Activated CD8-positive, alpha-beta memory T cell treated with anti-CD3 and anti-CD28 coated beads, Interleukin-2, amount 50 U/mL, for 24 hours (primary cell): ENCODE results near the gene GSK3A.

ENCODE experiments used
- DNase-seq: peaks from one replicate; pipeline ENCODE4 v3.0.0-alpha.2; 2020; ENCODE audit errors: extremely low read depth

Gene GSK3A

GRCh38 chr19:42226886-42227285, 15.5 kb downstream of the GSK3A start:
- DNase-seq: no peak

- no peak for DNase-seq
These were observed 16.6 kb downstream of the GSK3A start for GRCh38 chr19:42225718-42226292.

GRCh38 chr19:42224940-42225717, 17.3 kb downstream of the GSK3A start:
- no peak for DNase-seq

DNA sequence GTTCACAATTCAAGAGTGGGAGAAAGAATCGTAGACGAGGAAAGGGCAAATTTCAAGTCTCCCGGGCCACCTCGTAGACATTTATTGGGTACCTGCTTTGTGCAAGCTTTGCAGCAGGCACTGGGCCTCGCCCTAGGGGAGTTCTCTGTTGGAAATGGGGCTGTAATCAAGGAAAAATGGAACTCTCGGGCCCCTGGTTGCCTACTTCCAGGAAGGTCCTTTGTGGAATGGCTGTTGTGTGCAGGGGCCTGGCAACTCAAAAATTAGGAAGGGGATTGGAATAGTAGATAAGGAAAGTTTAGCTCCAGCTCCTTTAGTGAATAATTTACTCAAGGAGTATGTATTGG, 21.7 kb downstream of the GSK3A start:
- no peak for DNase-seq

DNA sequence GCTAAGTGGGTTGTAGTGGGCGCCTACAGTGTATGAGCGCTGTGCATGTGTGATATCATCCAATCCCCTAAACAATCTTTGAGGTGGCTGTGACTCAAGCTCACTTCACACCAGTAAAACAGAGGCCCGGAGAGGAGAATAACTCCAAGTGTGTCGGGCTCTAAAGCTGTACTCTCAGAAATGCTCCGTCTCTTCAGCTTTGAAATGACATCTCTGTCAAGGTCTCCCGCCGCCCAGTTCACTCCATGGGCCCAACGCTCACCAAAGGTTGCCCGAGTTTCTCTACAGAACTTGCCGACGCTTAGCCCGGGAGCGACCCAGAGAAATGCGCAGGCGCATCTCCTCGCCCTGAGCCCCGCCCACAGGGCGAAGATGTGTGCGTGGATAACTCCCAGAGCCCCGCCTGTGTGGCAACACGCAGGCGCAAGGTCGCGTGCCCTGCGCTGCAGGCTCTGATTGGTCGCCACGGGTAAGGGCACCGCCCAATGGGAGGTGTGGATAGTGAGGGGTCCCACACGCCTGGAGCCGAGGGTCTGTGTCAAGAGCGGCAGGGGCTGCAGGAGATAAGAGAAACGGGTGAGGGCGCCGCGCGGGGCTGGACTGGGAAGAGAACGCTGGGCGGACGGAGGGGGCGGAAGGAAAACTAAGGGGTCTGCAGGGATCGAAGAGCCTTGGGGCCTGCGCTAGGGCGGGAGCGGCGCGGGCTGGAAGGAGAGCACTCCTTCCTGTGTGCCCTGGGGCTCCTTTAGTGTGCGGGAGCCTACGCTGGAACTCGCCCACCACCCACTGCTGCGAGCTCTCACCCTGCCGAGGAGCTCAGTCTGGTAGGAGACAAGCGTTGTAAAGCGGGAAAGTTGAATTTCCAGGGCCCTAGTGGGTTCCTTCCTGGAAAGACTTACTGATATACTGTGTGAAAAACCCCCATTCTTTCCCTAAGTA, 22.3 kb downstream of the GSK3A start, which contains the start of gene ZNF526:
TSS of gene ZNF526 (plus strand) at position 501 of the 939 bp plus-strand sequence. CDS start 4,092 bp downstream, outside the sequence.
- DNase-seq: peak; percentile 90

- peak; percentile 98 for DNase-seq
These were observed 24.6 kb downstream of the GSK3A start, which contains the start of gene DEDD2 for GRCh38 chr19:42217520-42218437. DEDD2 (minus strand) TSS chr19:42217677; CDS start chr19:42217007, 670 bp downstream.

DNA sequence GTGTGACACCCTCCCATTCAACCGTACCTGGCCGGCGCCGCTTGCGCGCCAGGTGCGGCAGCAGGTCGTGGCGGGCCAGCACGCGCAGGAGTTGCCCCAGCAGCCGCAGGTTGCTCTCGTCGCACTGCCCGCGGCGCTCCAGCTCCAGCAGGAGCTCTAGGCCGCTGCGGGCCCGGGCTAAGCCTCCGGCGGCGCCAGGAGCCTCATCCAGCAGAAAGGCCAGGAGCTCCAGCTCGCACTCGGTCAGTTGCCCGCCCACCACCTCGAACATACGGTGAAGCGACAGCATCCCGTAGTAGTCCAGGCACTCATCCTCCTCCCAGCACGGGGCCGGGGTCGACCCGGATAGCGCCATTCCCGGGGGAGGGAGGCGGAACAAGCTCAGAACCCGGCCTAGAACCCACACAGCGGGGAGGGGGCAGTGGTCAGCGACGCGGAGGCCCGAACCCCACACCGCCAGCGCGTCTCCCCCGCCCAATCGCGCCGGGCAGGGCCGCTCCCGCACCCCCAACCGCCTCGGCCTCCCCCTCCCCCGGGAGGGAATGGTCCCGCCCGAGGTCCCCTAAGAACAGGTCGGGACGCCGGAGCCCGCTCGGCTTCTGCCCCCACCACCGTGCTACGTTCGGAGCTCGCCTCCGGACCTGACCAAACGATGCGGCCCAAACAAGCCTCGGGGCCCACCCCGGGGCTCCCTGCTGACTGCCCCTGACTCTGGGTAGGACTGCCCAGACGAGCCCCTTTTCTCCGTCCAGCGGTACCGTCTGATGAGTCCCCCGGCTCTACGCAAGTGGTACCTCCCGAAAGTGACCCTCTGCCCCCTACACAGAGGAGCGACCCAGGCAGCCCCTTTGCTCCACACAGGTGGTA, 25.5 kb downstream of the GSK3A start:
- DNase-seq: no peak

- no peak for DNase-seq
These were observed 27.5 kb downstream of the GSK3A start for GRCh38 chr19:42214810-42215485.

DNA sequence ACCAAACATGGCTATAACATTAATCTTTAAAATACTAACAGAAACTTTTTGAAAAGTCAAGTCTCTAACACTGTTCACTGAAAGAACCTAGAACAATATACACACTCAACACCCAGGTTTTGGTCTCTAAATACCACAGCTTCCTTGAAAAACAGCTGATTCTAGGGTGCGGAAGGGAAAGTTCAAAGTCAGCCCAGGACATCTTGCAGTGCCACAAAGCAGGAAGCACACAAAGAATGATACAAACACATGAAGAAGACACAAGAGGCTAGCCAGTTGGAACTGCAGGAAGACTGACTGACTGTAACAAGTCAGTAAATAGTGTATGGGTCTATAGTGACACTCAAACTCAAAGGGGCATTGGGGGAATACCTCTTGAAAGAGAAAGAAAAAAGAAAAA, 29.5 kb downstream of the GSK3A start:
- DNase-seq: no peak

DNA sequence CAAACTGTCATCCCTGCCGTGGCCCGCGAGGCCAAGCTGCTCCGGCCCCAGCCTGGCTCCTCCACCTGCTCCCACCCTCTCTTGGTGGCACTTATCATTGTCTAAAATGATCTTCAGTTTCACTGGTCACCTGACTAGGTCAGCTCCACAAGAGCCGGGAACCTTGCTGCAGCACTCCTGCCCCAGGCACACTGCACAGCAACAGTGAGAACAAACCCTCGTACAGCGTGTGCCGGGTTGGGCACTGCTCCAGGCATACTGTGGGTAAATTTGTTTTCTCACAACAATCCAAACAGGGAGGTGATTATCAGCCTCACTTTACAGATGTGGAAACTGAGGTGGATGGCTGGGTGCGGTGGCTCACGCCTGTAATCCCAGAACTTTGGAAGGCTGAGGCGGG, 33.8 kb downstream of the GSK3A start:
- DNase-seq: no peak

GRCh38 chr19:42207767-42208271, 34.6 kb downstream of the GSK3A start:
- no peak for DNase-seq

- DNase-seq: no peak
These were observed 35.3 kb downstream of the GSK3A start for GRCh38 chr19:42206871-42207755.

DNA sequence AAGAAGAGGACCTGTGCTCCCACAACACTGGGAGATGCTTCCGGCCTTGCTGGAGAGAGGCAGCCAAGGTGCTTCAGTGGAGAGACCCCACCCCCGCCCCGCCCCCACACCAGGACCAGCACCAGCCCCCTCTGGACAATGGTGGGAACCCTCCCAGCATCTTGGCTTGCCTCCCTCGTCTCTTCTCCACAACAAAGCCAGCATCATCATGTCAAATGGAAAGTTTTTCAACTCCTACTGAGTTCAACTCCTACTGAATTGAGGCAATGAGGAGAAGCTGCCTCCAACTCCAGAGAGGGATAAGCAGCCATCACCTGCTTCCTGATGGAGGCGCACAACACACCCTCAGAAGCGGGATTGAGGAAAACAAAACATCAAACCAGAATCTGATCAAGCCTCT, 37.7 kb downstream of the GSK3A start:
- DNase-seq: no peak

DNA sequence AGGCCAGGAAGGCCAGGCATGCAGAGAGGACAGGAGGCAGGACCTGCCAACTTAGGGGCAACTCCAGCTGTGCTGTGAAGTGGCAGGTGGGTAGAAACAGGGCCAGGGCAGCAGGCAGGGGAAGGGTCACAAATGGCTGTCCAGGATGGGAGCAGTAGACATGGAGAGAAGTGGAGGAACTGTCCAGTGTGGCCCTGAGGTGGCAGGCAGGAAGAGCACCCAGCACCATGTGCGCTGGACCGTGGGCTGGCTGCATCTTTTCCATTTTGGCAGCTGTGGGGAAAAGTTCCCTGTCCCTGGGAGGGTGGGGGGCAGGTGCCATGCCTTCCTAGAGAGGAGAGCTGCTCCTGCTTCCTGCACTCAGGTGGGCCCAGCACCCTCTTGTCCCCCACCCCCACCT, 38.7 kb downstream of the GSK3A start:
- no peak for DNase-seq

DNA sequence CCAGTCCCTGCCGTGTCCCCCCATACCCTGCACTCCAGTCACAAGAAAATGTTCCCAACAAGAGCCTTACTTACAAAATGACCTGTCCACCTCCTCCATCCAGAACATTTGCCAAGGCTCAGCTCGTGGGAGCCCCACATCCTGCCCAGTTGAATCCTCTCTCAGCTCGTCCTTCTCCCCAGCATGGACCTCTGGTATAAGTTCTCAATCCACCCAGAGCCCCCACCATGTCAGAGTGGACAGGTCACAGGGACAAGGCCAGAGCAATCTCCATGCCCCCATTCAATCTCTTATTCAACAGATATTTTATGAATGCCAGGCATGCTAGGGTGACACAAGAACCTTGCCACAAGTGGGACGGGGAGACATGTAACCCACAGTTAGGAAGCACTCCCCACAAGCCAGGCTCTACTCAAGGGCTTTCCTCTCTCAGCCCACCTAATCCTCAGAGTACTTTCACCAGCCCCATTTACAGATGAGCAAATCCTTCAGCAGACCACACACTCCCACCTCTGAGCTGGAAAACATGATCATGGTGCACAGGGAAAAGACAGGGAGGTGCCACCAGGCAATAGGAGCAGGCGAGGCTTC, 40.0 kb downstream of the GSK3A start:
- no peak for DNase-seq

GRCh38 chr19:42201489-42202289, 40.7 kb downstream of the GSK3A start:
- no peak for DNase-seq

DNA sequence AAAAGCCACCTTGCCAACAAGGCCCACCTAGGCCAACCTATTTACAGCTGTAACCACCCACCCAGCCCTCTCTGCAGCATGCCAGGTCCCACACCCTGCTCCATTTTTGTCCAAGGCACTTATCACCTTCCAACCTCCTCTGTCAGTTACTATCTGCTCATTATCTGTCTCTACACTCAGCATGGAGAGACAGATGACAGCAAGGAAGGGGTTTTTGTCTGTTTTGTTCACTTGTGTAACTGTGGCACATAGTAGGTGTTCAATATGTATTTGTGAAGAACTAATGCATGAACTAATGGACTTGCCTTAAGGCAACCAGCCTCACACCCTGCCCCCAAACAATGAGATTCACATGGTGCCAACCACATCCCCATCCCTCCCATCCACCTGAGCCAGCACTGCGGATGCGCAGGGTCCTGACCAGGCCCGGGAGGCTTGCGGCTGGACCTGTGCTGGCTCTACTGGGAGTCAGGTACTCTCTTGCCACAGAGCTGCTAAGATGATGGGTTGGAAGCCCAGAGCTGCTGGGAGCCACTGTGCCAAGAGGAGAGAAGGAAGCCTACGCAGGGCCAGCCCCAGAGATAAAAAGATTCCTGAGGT, 42.2 kb downstream of the GSK3A start:
- DNase-seq: no peak
